SU-DHL-6 (cell line): ENCODE measurements around the gene FAT1.

Source experiments
- CTCF ChIP-seq: fragments of 200-600 bp; sonication (generic); IDR thresholded peaks from one replicate; pipeline ENCODE4 v1.5.1; 2017; ENCODE audit warnings: antibody characterized with exemption, mild to moderate bottlenecking, low read length, moderate library complexity; ENCODE audit not compliant: insufficient read depth, poor library complexity, severe bottlenecking
- EZH2phosphoT487 ChIP-seq: fragments of 200-600 bp; sonication (generic), shearing (Covaris generic); conservative IDR thresholded peaks from 2 replicates; pipeline ENCODE4 v1.6.1; 2018; ENCODE audit warnings: mild to moderate bottlenecking, antibody characterized with exemption, low read length, moderate library complexity, mixed read lengths

DNA sequence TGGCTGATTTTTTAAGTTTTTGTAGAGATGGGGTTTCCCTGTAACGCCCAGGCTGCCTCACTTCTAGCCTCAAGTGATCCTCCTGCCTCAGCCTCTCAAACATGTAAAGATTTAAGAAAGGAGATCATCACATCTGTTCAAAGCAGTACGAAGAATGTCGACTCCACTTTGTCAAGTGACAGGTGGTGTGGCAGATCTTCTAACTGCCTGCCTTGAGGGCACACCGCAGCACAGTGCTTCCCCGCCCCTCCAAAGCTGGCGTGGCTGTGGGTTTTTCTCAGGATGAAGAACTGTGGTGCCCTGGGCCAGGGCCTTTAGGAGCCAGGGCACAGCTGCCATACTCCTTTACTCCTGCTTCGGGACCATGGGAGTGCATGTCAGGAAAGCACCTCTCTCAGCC is 125.0 kb downstream of the FAT1 start:
- TF ChIP-seq CTCF (no peak), EZH2phosphoT487 (no peak)
